HTERT RPE-1 (cell line): ENCODE measurements around the gene GRIK4.
"Not testable (repeated sequence)": the region's sequence is repeated elsewhere in the genome, so short reads cannot be mapped to it uniquely, and the experiment has no call there.

Experiments
- in situ Hi-C: fragments of 300-500 bp; cut with MboI; formaldehyde crosslinking; loops from 4 replicates; pipeline ENCODE4 v1.14.3; 2020; ENCODE audit warnings: low sequenced_read_pairs

The GRIK4 gene

GRCh38 chr11:121023848-121024751 lies 512.6 kb downstream of the GRIK4 start, which contains the start of gene TBCEL:
TSS of gene TBCEL (plus strand) at chr11:121024102. CDS start at chr11:121045691, 21,589 bp downstream.
- in situ Hi-C loops, result no loop called here

- in situ Hi-C loops, result no loop called here
Observed at GRCh38 chr11:121024989-121025388, 513.4 kb downstream of the GRIK4 start.

- in situ Hi-C loops, result no loop called here
Observed at GRCh38 chr11:121029153-121029552, 517.6 kb downstream of the GRIK4 start.

GRCh38 chr11:121029813-121030445 lies 518.4 kb downstream of the GRIK4 start:
- in situ Hi-C loops, result no loop called here

- in situ Hi-C loops, result no loop called here
Observed at GRCh38 chr11:121031167-121031566, 519.6 kb downstream of the GRIK4 start.

GRCh38 chr11:121031648-121032047 lies 520.1 kb downstream of the GRIK4 start:
- in situ Hi-C loops, result not testable (repeated sequence)

- in situ Hi-C loops, result no loop called here
Observed at GRCh38 chr11:121032546-121032945, 521.0 kb downstream of the GRIK4 start.

GRCh38 chr11:121033635-121034034 lies 522.1 kb downstream of the GRIK4 start:
- in situ Hi-C loops, result no loop called here

- in situ Hi-C loops, result no loop called here
Observed at GRCh38 chr11:121035169-121035755, 523.7 kb downstream of the GRIK4 start.

- in situ Hi-C loops, result no loop called here
Observed at GRCh38 chr11:121035780-121036179, 524.2 kb downstream of the GRIK4 start.

- in situ Hi-C loops, result no loop called here
Observed at GRCh38 chr11:121037016-121037415, 525.5 kb downstream of the GRIK4 start.
